Activated naive CD4-positive, alpha-beta T cell treated with anti-CD3 and anti-CD28 coated beads, Interleukin-2, amount 10 ng/mL, durations not matched to agents 7 days and 5 days (primary cell): ENCODE measurements around the gene LAMA4.
"Not testable (repeated sequence)": the region's sequence is repeated elsewhere in the genome, so short reads cannot be mapped to it uniquely, and the experiment has no call there.

Experiments used
- CTCF ChIA-PET: fragments of 350-600 bp; sonication (Branson Sonifier 250); formaldehyde crosslinking; loops from one replicate; lab custom pipeline; 2021; ENCODE audit warnings: antibody characterized with exemption; lab: Charles Lee
- DNase-seq: peaks from one replicate; pipeline ENCODE4 v3.0.0-alpha.2; 2020
- H3K27ac Mint-ChIP-seq: one replicate; pipeline ENCODE4 v1.8.0; 2021; ENCODE audit warnings: mild to moderate bottlenecking, moderate library complexity, mixed read lengths
- H3K27me3 Mint-ChIP-seq: one replicate; pipeline ENCODE4 v1.8.0; 2021; ENCODE audit warnings: mild to moderate bottlenecking, mixed read lengths
- H3K36me3 Mint-ChIP-seq: one replicate; pipeline ENCODE4 v1.8.0; 2021; ENCODE audit warnings: mixed read lengths
- H3K4me1 Mint-ChIP-seq: one replicate; pipeline ENCODE4 v1.8.0; 2021; ENCODE audit warnings: mixed read lengths
- H3K4me3 Mint-ChIP-seq: one replicate; pipeline ENCODE4 v1.8.0; 2021; ENCODE audit warnings: mild to moderate bottlenecking, moderate library complexity, mixed read lengths
- H3K9me3 Mint-ChIP-seq: one replicate; pipeline ENCODE4 v1.8.0; 2021; ENCODE audit warnings: mixed read lengths

The LAMA4 gene

DNA sequence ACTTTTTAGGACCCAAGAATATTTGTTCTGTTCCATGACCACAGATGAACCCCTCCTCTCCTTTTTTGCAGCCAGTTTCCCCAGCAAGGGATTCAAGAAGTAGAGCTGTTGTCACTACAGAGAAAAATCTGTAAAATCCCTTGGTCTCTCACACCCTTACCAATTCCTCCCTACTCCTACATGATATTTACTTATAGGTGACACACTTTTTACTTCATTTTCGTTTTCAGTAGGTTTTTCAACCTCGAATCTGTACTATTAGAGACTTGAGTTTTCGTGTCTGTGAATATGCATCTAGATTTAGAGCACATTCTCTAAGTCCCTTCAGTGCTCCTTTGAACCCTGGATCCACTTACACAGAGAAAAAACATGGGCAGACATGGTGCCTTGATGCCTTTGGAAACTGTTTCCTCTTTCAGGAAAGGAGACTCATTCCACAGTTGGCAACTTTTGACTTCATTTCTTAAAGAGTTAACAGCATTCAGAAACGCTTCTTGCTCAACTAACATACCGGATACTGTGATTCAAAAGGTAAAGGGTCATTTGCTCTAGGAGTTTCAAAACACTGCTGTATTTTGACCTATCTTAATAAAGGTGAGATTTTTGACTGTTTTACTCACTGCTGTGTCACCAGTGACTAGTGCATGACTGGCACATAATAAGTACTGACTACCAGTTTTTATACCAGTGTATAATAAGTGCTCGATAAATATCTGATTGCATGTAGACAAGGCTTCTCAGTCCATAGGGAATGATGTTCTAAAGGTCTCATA, 50.6 kb downstream of the LAMA4 start:
- H3K27ac Mint-ChIP-seq: no peak overlapping the region
- H3K4me1 Mint-ChIP-seq: no peaks in the 10 kb centered on the region
- peaks cover 9% of the 10 kb centered on the region for H3K27me3 Mint-ChIP-seq
- H3K36me3 Mint-ChIP-seq: no peaks in the 10 kb centered on the region
- CTCF ChIA-PET: no interaction called here
- no peak overlapping the region for H3K4me3 Mint-ChIP-seq
- no peaks in the 10 kb centered on the region for H3K9me3 Mint-ChIP-seq
- DNase-seq: no peak

- Mint-ChIP-seq H3K9me3 (no peaks in the 10 kb centered on the region), H3K36me3 (no peaks in the 10 kb centered on the region), H3K27ac (no peak overlapping the region), H3K4me3 (no peak overlapping the region), H3K27me3 (peaks cover 10% of the 10 kb centered on the region), H3K4me1 (no peaks in the 10 kb centered on the region)
- DNase-seq: no peak
- CTCF ChIA-PET: no interaction called here
Measured at GRCh38 chr6:112202639-112203341, 51.6 kb downstream of the LAMA4 start.

DNA sequence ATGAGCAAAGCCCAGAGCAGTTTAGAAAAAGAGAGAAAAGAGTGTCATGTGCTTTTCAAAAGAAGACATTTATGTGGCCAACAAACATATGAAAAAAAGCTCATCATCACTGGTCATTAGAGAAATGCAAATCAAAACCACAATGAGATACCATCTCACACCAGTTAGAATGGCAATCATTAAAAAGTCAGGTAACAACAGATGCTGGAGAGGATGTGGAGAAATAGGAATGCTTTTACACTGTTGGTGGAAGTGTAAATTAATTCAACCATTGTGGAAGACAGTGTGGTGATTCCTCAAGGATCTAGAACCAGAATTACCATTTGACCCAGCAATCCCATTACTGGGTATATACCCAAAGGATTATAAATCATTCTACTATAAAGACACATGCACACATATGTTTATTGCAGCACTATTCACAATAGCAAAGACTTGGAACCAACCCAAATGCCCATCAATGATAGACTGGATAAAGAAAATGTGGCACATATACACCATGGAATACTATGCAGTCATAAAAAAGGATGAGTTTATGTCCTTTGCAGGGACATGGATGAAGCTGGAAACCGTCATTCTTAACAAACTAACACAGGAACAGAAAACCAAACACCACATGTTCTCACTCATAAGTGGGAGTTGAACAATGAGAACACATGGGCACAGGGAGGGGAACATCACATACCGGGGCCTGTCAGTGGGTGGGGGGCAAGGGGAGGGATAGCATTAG, 54.0 kb downstream of the LAMA4 start:
- peaks cover 13% of the 10 kb centered on the region for H3K27me3 Mint-ChIP-seq
- H3K4me1 Mint-ChIP-seq, DNase-seq, H3K4me3 Mint-ChIP-seq, H3K9me3 Mint-ChIP-seq, CTCF ChIA-PET, H3K27ac Mint-ChIP-seq, H3K36me3 Mint-ChIP-seq: not testable (repeated sequence)

- H3K27me3 Mint-ChIP-seq: peaks cover 19% of the 10 kb centered on the region
- H3K27ac Mint-ChIP-seq: no peak overlapping the region
- no peak for DNase-seq
- no peaks in the 10 kb centered on the region for H3K4me1 Mint-ChIP-seq
- CTCF ChIA-PET: interaction anchor here (1.0 to 1.5 kb wide), 2 partner anchors 112 to 118 kb away, joined by 3 to 4 read pairs; no protein-coding TSS in a partner anchor
- H3K36me3 Mint-ChIP-seq: no peaks in the 10 kb centered on the region
- no peak overlapping the region for H3K4me3 Mint-ChIP-seq
- H3K9me3 Mint-ChIP-seq: no peaks in the 10 kb centered on the region
Measured at GRCh38 chr6:112199001-112199403, 55.4 kb downstream of the LAMA4 start.

DNA sequence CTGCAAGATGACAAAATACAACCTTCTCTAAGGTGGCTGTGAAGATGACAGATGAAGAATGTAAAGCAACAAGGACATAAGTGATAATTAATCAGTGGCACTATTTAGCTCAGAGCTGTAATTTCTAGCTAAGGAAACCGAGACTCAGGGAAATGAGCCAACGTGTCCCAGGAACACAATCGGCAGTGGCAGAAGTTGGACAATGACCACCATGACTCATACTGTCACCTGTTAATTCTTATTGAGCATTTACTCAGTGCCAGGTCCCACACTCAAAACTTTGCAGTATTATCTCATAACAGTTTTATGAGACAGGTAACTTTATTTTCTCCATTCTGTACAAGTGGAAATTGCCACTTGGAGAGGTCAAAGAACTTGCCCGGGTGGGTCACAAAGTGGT, 55.8 kb downstream of the LAMA4 start:
- peaks cover 19% of the 10 kb centered on the region for H3K27me3 Mint-ChIP-seq
- no peaks in the 10 kb centered on the region for H3K9me3 Mint-ChIP-seq
- H3K27ac Mint-ChIP-seq: no peak overlapping the region
- no peaks in the 10 kb centered on the region for H3K36me3 Mint-ChIP-seq
- H3K4me3 Mint-ChIP-seq: no peak overlapping the region
- no peaks in the 10 kb centered on the region for H3K4me1 Mint-ChIP-seq
- no peak for DNase-seq
- CTCF ChIA-PET: interaction anchor here (1.0 to 1.5 kb wide), 2 partner anchors 113 to 118 kb away, joined by 3 to 4 read pairs; no protein-coding TSS in a partner anchor

DNA sequence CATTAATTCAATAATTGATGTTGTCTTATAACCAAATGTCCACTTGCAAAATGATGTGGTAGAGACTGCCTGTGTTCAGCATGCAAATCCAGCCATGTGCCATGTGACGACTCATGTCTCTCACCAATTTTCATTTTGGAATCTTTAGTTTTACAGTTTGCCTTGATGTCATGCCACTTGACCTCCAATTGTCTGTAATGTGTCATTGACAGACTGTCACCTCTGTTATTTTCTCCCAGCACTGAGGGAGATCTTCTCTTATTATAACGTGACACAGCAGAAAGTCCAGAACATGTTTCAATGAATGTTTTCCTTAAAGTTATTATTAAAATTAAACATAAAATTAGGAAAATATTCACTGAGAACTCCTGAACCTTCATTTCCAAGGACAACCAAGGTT, 56.7 kb downstream of the LAMA4 start:
- no peak overlapping the region for H3K27ac Mint-ChIP-seq
- peaks cover 19% of the 10 kb centered on the region for H3K27me3 Mint-ChIP-seq
- no peaks in the 10 kb centered on the region for H3K36me3 Mint-ChIP-seq
- CTCF ChIA-PET: no interaction called here
- no peaks in the 10 kb centered on the region for H3K9me3 Mint-ChIP-seq
- H3K4me1 Mint-ChIP-seq: no peaks in the 10 kb centered on the region
- H3K4me3 Mint-ChIP-seq: no peak overlapping the region
- DNase-seq: no peak

DNA sequence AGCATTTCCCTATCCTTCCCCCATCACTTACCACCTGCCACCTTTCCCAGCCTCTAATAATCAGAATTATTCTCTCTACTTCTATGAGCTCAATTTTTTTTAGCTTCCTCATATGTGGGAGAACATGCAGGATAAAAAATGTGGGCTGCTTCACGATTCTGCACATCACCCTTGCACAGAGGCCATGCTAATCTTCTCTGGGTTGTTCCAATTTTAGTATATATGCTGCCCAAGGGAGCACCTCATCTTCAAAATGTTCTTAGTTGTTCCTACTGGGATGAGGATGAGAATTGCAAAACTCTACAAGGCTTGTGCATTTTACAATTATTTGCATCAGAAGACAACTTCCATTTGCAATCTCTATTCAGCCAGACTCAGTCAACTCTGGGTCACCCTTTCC, 58.1 kb downstream of the LAMA4 start:
- Mint-ChIP-seq H3K4me3 (no peak overlapping the region), H3K4me1 (no peaks in the 10 kb centered on the region), H3K27ac (no peak overlapping the region), H3K9me3 (no peaks in the 10 kb centered on the region), H3K36me3 (no peaks in the 10 kb centered on the region), H3K27me3 (peaks cover 18% of the 10 kb centered on the region)
- CTCF ChIA-PET: interaction anchor here (1.6 kb wide), 1 partner anchor 33 kb away, joined by 4 read pairs; no protein-coding TSS in a partner anchor
- no peak for DNase-seq

DNA sequence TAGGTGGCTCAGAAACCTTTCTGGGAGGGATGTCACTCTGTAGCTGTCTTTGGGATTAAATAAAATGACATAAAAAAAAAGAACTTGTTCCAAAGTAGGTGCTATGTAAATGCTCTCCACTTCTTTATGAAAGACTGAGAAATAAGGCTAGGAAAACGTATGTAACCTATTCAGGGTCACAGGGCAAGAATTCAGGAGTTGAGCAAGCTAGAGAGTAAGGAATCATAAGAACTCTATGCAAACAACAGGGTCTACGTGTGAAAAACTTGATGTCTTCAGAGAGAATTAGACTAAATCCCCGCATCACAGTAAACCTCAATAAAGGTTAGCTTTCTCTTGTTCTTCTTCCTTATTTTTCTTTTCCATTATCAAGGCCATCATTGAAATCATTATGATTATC, 59.2 kb downstream of the LAMA4 start:
- no peak for DNase-seq
- Mint-ChIP-seq H3K36me3 (no peaks in the 10 kb centered on the region), H3K27me3 (peaks cover 27% of the 10 kb centered on the region), H3K4me1 (no peaks in the 10 kb centered on the region), H3K9me3 (no peaks in the 10 kb centered on the region), H3K27ac (no peak overlapping the region), H3K4me3 (no peak overlapping the region)
- CTCF ChIA-PET: interaction anchor here (1.6 kb wide), 1 partner anchor 31 kb away, joined by 4 read pairs; no protein-coding TSS in a partner anchor

DNA sequence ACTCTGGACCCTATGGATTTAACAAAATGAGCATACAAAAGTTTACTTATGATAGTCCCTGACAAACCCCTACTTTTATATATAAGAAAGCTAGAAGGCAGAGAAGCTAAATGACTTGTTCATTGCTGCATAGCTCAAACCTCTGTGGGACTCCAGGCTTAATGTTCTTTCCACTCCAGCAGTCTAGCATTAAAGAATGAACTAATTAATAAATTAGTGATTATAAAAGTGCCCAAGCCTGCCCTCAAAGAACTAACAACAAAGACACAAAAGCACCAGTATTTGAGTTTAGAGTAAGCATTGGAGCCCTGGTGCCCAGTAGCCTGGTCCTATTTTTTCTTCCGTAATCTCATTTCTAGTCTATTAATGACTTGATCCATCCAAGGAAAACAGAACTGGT, 59.9 kb downstream of the LAMA4 start:
- H3K4me3 Mint-ChIP-seq: no peak overlapping the region
- H3K36me3 Mint-ChIP-seq: no peaks in the 10 kb centered on the region
- DNase-seq: no peak
- H3K4me1 Mint-ChIP-seq: no peaks in the 10 kb centered on the region
- H3K27ac Mint-ChIP-seq: no peak overlapping the region
- CTCF ChIA-PET: interaction anchor here (1.6 kb wide), 1 partner anchor 31 kb away, joined by 4 read pairs; no protein-coding TSS in a partner anchor
- H3K27me3 Mint-ChIP-seq: peaks cover 29% of the 10 kb centered on the region
- H3K9me3 Mint-ChIP-seq: no peaks in the 10 kb centered on the region

DNA sequence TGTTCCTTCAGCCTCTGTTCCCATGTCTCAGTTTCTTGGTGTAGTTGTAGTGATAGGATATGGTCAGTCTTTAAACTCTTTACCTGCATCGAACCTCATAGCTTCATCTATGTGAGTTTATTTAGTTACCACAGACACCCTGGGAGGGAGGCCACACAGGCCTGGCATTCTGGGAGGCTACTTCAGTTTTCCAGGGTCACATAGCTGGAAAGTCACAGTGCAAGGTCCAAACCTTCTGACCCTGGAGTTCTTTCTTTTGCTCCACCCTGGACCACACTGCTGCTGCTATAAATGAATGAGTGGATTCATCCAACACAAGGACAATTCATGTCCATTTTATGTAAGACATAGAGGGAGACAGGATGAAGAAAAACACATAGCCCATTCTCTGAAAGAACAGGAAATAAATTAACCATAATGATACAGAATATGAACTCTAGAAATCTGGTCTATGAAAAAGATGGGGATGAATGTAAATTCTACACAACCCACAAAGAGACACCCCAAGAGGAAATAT, 60.8 kb downstream of the LAMA4 start:
- Mint-ChIP-seq H3K4me3 (no peak overlapping the region), H3K27me3 (peaks cover 23% of the 10 kb centered on the region)
- CTCF ChIA-PET: no interaction called here

DNA sequence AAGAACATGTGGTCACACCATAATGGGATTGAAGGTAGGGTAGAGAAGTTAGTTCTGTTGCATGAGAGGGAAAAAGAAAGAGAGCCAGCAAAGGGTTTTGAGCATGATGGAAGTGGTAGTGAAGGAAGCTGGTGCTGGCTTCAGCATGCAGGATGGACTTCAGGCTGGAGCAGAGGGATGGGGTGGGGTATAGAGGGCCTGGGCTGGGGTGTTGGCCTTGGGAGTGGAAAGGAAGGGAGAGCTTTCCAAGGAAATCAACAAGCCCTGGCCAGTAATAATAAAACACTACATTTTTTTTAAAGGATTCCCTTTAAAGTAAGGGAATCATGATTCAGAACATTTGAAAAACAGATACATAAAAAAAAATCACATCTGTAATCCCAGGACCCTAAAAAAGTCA, 61.2 kb downstream of the LAMA4 start:
- DNase-seq: no peak
- CTCF ChIA-PET: no interaction called here
- H3K4me1 Mint-ChIP-seq: no peaks in the 10 kb centered on the region
- H3K36me3 Mint-ChIP-seq: no peaks in the 10 kb centered on the region
- H3K27me3 Mint-ChIP-seq: peaks cover 23% of the 10 kb centered on the region
- no peak overlapping the region for H3K4me3 Mint-ChIP-seq
- H3K27ac Mint-ChIP-seq: no peak overlapping the region
- H3K9me3 Mint-ChIP-seq: no peaks in the 10 kb centered on the region

More for the DNA sequence above, 60.8 kb downstream of the LAMA4 start:
- Mint-ChIP-seq H3K9me3 (no peaks in the 10 kb centered on the region), H3K27ac (no peak overlapping the region), H3K36me3 (no peaks in the 10 kb centered on the region), H3K4me1 (no peaks in the 10 kb centered on the region)
- DNase-seq: no peak

GRCh38 chr6:112191509-112192020, 62.8 kb downstream of the LAMA4 start:
- Mint-ChIP-seq H3K27me3 (peaks cover 30% of the 10 kb centered on the region), H3K4me1 (no peaks in the 10 kb centered on the region)
- CTCF ChIA-PET: no interaction called here

GRCh38 chr6:112190164-112190563, 64.2 kb downstream of the LAMA4 start:
- CTCF ChIA-PET: no interaction called here
- H3K9me3 Mint-ChIP-seq: no peaks in the 10 kb centered on the region
- no peaks in the 10 kb centered on the region for H3K4me1 Mint-ChIP-seq
- no peak overlapping the region for H3K27ac Mint-ChIP-seq
- no peak overlapping the region for H3K4me3 Mint-ChIP-seq
- DNase-seq: no peak
- H3K36me3 Mint-ChIP-seq: no peaks in the 10 kb centered on the region
- peaks cover 26% of the 10 kb centered on the region for H3K27me3 Mint-ChIP-seq

More at GRCh38 chr6:112191509-112192020, 62.8 kb downstream of the LAMA4 start:
- DNase-seq: no peak
- no peaks in the 10 kb centered on the region for H3K9me3 Mint-ChIP-seq
- H3K36me3 Mint-ChIP-seq: no peaks in the 10 kb centered on the region
- no peak overlapping the region for H3K4me3 Mint-ChIP-seq
- no peak overlapping the region for H3K27ac Mint-ChIP-seq

- H3K4me3 Mint-ChIP-seq: no peak overlapping the region
- no peaks in the 10 kb centered on the region for H3K36me3 Mint-ChIP-seq
- H3K27ac Mint-ChIP-seq: no peak overlapping the region
- no peak for DNase-seq
- CTCF ChIA-PET: interaction anchor here (0.9 to 1.0 kb wide), 2 partner anchors 9 to 123 kb away, joined by 3 to 4 read pairs; no protein-coding TSS in a partner anchor
- H3K9me3 Mint-ChIP-seq: no peaks in the 10 kb centered on the region
- no peaks in the 10 kb centered on the region for H3K4me1 Mint-ChIP-seq
- H3K27me3 Mint-ChIP-seq: peaks cover 21% of the 10 kb centered on the region
Measured at GRCh38 chr6:112189494-112189893, 64.9 kb downstream of the LAMA4 start.
